Right lobe of liver (tissue), 4 donors: ENCODE results near the gene ALG12.

Experiments used
- CTCF ChIP-seq, 4 donors: fragments of 200-600 bp in 3 of 4; fragments of 450-650 bp in 1 of 4; IDR thresholded peaks; one replicate each; pipeline versions ENCODE4 v1.5.1 to v1.8.0; 2016 to 2022; ENCODE audit warnings: antibody characterized with exemption in 4 of 4, mild to moderate bottlenecking in 2 of 4
- POLR2A ChIP-seq: fragments of 450-650 bp; IDR thresholded peaks from one replicate; pipeline ENCODE4 v1.6.1; 2017; ENCODE audit warnings: antibody characterized with exemption, mild to moderate bottlenecking
- donor health status: DM: no; HTN: no; CAD: no.
- donor health status: DM: no; HTN: no; CAD: no.
- donor health status: DM: no; HTN: yes; CAD: no.

DNA sequence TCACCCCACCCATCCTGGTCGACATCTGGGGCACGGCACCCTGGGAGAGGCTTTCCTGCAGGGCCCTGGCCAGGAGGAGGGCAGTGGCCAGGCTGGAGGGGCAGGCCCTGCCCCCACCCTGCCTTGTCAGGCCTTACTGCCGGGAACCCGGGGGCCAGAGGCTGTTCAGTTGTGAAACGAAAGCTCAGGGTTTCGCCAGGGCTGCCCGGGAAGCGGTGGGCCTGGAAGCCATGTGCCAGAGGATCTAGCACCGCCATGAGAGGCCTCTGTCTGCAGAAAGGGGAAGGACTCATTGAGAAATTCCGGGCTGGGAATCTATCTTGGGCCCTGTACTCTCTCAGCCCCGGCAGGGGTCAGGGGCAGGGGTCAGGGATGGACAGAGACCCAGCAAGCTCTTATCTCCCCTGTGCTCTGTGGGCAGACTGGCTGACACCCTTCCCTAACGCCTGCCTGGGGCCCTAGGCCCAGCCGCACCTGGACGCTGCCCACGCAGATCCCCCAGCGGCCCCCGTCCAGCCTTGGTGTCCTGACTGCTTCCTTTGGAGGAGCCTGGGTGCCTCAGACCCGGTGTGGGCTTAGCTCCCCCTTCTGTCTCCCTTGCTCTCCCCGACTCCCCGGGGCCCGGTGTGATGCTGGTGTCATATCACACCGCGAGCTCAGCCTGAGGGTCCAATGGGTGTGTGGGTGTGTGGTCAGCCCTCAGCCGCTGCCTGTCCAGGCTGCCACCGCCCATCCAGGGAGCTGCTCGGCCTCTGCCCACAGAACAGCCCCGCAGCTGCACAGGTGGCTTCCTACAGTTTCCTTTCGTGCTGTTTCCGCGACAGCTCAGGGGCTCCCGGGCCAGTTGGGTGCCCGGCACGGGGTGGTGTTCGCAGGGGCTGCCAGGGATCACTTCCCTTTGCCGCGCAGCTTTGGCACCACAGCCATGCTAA is 48.8 kb upstream of the ALG12 start:
- TF ChIP-seq CTCF (IDR thresholded peaks at IDR 0.05) = peak in 1 of 4 donors; percentile 16
- no peak for TF ChIP-seq POLR2A
